GM12872 (cell line): ENCODE results near the gene DPF3.

Source experiments
- CTCF ChIP-seq: IDR thresholded peaks from 3 replicates; pipeline ENCODE4 v1.5.1; 2011; ENCODE audit warnings: low read depth, mild to moderate bottlenecking, low read length, moderate library complexity; ENCODE audit not compliant: insufficient read depth

The DPF3 gene

GRCh38 chr14:72926292-72927028 lies 32.6 kb upstream of the DPF3 start, which contains the start of gene DCAF4:
Gene DCAF4, plus strand, starts transcription at chr14:72926464. Its CDS starts 11,515 bp downstream, at chr14:72937979.
- TF ChIP-seq CTCF = no peak

DNA sequence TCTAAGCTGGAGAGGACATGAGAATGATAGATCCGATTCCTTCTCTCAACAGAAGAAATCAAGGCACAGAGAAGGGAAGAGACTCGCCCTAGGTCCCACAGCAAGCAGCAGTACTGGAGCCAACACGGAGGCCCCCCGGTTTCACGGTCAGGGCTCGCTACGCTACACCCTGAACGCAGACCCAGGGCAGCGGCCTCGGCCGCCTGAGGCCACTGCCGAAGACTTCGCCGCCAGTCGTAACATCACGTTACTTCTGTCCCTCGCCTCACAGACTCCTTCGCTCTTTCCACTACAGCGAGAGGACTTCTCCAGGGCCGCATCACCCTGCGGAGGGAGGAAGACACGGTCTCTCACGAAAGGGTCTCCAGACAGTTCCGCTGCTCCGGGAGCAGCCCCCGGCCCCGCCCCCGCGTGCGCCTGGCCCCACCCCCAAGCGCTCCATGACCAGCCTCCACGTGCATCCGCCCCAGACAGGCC lies 32.0 kb upstream of the DPF3 start:
- no peak for TF ChIP-seq CTCF

DNA sequence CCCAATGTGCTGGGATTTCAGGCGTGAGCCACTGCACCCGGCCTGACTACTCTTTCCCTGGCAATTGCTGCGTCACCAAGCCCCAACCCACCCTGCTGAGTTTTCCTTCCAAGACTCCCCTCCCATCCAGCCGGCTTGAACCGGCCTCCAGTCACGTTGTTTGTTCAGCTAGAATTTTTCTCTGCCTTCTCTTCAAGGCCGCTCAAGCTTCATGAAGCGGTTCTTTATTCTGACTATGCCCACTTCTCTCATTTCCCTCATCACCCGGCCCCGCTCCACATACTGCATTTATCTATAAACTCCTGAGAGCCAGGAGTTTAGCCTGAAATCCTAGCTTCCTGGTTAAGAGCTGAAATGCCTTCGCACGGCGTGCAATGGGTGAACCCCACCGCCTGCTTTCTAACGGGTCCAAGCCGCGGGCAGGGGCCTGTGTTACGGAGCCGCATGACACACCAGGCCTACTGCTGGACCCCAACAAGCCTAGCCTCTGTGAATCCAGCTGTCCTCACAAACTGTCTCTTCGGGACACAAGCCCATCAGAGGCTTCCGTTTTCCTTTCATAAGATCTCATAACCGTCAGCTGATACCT lies 31.4 kb upstream of the DPF3 start:
- TF ChIP-seq CTCF = no peak

DNA sequence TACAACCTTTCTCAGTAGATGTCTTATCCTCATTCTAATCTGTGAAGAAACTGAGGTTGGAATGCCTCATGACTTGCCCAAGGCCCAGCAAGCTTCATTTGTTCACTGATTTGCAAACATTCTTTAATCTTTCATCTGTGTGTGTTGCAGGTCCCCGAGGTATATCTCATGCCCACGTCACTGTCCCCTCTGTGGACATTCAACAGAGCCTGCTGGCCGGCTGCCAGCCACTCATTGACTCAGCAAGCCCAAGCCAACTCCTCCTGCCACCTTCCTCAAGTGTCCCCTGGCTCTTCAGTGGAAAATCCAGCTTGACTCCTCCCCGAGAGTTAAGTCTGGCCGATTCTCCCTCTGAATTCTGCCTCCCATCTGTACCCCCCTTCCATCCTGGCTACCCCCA lies 30.4 kb upstream of the DPF3 start:
- no peak for TF ChIP-seq CTCF

DNA sequence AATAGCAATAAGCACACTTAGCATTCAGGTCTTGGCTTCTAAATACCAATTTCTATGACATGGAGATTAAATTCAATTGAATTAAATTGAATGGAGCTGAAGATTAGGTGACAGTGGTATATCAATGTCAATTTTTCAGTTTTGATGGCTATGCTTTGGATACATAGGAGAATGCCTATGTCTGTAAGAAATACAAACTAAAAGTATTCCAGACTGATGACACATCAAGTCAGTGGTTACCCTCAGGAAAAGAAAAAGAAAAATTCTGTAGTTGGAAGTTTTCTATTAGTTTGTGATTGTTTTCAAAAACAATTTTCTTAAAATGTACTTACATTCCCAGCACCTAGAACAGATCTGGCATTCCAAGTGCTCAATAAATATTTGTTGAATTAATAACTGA lies 27.5 kb upstream of the DPF3 start:
- no peak for TF ChIP-seq CTCF

- TF ChIP-seq CTCF = no peak
Measured at GRCh38 chr14:72920008-72920407, 26.1 kb upstream of the DPF3 start.

DNA sequence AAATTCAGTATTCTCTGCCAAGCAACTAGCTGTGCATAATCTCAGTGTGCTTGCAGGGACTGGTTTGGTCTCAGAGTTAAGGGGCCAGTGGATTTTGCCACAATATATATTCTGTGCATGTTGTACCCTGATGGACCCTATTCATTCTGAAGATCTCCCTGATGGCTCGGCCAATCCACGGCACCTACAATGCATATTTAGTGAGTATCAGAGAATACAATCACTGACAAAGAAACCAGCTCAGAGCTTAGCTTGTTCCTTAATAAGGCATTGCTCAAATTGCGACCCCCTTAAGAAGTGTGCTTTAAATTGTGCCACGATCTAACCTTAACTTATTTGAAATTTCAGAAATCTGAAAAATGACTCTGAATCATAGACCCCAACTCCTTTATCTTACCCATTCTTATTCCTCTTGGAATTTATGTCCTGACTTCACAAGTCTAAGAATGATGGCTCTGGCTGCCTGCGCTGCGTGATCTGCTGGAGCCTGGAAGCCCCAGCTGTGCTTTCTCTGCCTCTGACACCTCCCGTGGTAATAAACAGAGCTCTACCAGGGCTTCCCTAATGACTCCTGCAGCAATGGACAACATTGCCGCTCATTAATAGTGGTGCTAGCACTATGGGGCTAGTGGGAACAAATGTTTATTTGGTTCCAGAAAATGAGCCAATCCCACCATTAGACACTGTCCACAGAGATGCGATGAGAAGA lies 23.3 kb upstream of the DPF3 start:
- no peak for TF ChIP-seq CTCF
